ENCODE measurements around the gene TMEM132D.

The TMEM132D gene

GRCh38 chr12:129617849-129618248, 286.0 kb downstream of the TMEM132D start:
- Mint-ChIP-seq H3K9me3 (peaks cover 8% of the 10 kb centered on the region), H3K36me3 (ENCODE audit: low read depth) (no peaks in the 10 kb centered on the region), H3K4me1 (peaks cover 6% of the 10 kb centered on the region), H3K27me3 (ENCODE audit: low read depth, poor library complexity) (peaks cover 3% of the 10 kb centered on the region), H3K27ac (no peak overlapping the region), H3K4me3 (no peak overlapping the region)
- TF ChIP-seq CTCF (IDR thresholded peaks at IDR 0.05): no peak
- no peak for DNase-seq

GRCh38 chr12:129615001-129615400, 288.8 kb downstream of the TMEM132D start:
- H3K36me3 Mint-ChIP-seq (ENCODE audit: low read depth): no peaks in the 10 kb centered on the region
- no peak for TF ChIP-seq CTCF (IDR thresholded peaks at IDR 0.05)
- H3K27ac Mint-ChIP-seq: no peak overlapping the region
- H3K4me3 Mint-ChIP-seq: no peak overlapping the region
- DNase-seq: no peak
- H3K4me1 Mint-ChIP-seq: peaks cover 32% of the 10 kb centered on the region
- no peaks in the 10 kb centered on the region for H3K27me3 Mint-ChIP-seq (ENCODE audit: low read depth, poor library complexity)
- peaks cover 8% of the 10 kb centered on the region for H3K9me3 Mint-ChIP-seq

GRCh38 chr12:129614221-129614885, 289.5 kb downstream of the TMEM132D start:
- Mint-ChIP-seq H3K27ac (no peak overlapping the region), H3K9me3 (peaks cover 8% of the 10 kb centered on the region), H3K4me3 (no peak overlapping the region), H3K36me3 (ENCODE audit: low read depth) (no peaks in the 10 kb centered on the region), H3K27me3 (ENCODE audit: low read depth, poor library complexity) (no peaks in the 10 kb centered on the region), H3K4me1 (peaks cover 32% of the 10 kb centered on the region)
- TF ChIP-seq CTCF (IDR thresholded peaks at IDR 0.05): no peak
- no peak for DNase-seq

- Mint-ChIP-seq H3K9me3 (peaks cover 8% of the 10 kb centered on the region), H3K4me1 (peaks cover 36% of the 10 kb centered on the region), H3K4me3 (no peak overlapping the region), H3K36me3 (ENCODE audit: low read depth) (no peaks in the 10 kb centered on the region), H3K27ac (no peak overlapping the region), H3K27me3 (ENCODE audit: low read depth, poor library complexity) (peaks cover 5% of the 10 kb centered on the region)
- no peak for DNase-seq
- no peak for TF ChIP-seq CTCF (IDR thresholded peaks at IDR 0.05)
These were observed 290.5 kb downstream of the TMEM132D start for GRCh38 chr12:129613314-129613713.

GRCh38 chr12:129610601-129611120, 293.2 kb downstream of the TMEM132D start:
- TF ChIP-seq CTCF (IDR thresholded peaks at IDR 0.05): no peak
- H3K27ac Mint-ChIP-seq: peak overlapping the region; percentile 20
- H3K4me3 Mint-ChIP-seq: no peak overlapping the region
- no peaks in the 10 kb centered on the region for H3K9me3 Mint-ChIP-seq
- H3K27me3 Mint-ChIP-seq (ENCODE audit: low read depth, poor library complexity): peaks cover 12% of the 10 kb centered on the region
- DNase-seq: no peak
- peaks cover 57% of the 10 kb centered on the region for H3K4me1 Mint-ChIP-seq
- H3K36me3 Mint-ChIP-seq (ENCODE audit: low read depth): no peaks in the 10 kb centered on the region

- Mint-ChIP-seq H3K27me3 (ENCODE audit: low read depth, poor library complexity) (peaks cover 12% of the 10 kb centered on the region), H3K9me3 (peaks cover 5% of the 10 kb centered on the region), H3K4me3 (no peak overlapping the region), H3K36me3 (ENCODE audit: low read depth) (peaks cover 4% of the 10 kb centered on the region), H3K4me1 (peaks cover 49% of the 10 kb centered on the region), H3K27ac (peak overlapping the region; percentile 81)
- no peak for DNase-seq
- no peak for TF ChIP-seq CTCF (IDR thresholded peaks at IDR 0.05)
These were observed 296.1 kb downstream of the TMEM132D start for GRCh38 chr12:129607756-129608155.

Measured in nephron progenitor cell (in vitro differentiated cells).